B cell (primary cell): ENCODE results near the gene C20orf202. TPM values are rescaled to one million over a fixed set of nuclear protein-coding genes. Genes with fewer than 3 reads are reported as not detected.

Source experiments
- ATAC-seq: fragments of 200-7000 bp; cut with Tn5 transposase; one replicate; pipeline ENCODE4 v1.10.0; 2021; ENCODE audit warnings: low read depth, mild to moderate bottlenecking, moderate number of reproducible peaks, moderate library complexity
- CTCF ChIA-PET: fragments of 350-600 bp; sonication (Branson Sonifier 250); formaldehyde crosslinking; loops from one replicate; lab custom pipeline; 2021; ENCODE audit warnings: antibody characterized with exemption, inconsistent platforms; lab: Charles Lee
- POLR2A ChIA-PET: fragments of 350-600 bp; sonication (Branson Sonifier 250); formaldehyde crosslinking; loops from one replicate; lab custom pipeline; 2021; ENCODE audit warnings: antibody characterized with exemption; lab: Charles Lee
- DNase-seq: peaks from one replicate; pipeline ENCODE4 v3.0.0; 2013
- H2AFZ ChIP-seq: 2 replicates; pipeline ENCODE4 v1.6.1; 2012; ENCODE audit warnings: mild to moderate bottlenecking, low read depth, low read length; ENCODE audit not compliant: insufficient read depth, poor library complexity, severe bottlenecking
- H3K27ac ChIP-seq, 2 donors: 1 replicate in 1 of 2; 2 replicates in 1 of 2; pipeline ENCODE4 v1.5.1; 2012 to 2013; ENCODE audit warnings: low read length in 2 of 2, mild to moderate bottlenecking in 2 of 2, moderate library complexity in 1 of 2
- H3K27me3 ChIP-seq, 4 experiments: fragments of 200-600 bp in 1 of 4; sonication (generic) in 1 of 4; replicated peaks in 1 of 4; 1 replicate in 2 of 4; 2 replicates in 2 of 4; pipeline versions ENCODE4 v1.6.1 to v1.7.0; 2013 to 2016; ENCODE audit warnings: low read length in 3 of 4, mild to moderate bottlenecking in 2 of 4, mixed read lengths in 1 of 4, moderate library complexity in 1 of 4; ENCODE audit not compliant: insufficient read depth in 4 of 4, control insufficient read depth in 3 of 4; ENCODE audit errors: control extremely low read depth in 1 of 4
- H3K36me3 ChIP-seq, 2 experiments: replicated peaks in 1 of 2; 1 replicate in 1 of 2; 2 replicates in 1 of 2; pipeline versions ENCODE4 v1.6.1 to v1.7.1; 2013; ENCODE audit warnings: low read length in 1 of 2; ENCODE audit not compliant: insufficient read depth in 2 of 2, control insufficient read depth in 1 of 2; ENCODE audit errors: control extremely low read depth in 1 of 2, extremely low read depth in 1 of 2
- H3K4me1 ChIP-seq, 2 donors: fragments of 200-600 bp in 1 of 2; sonication (generic) in 1 of 2; 1 replicate in 1 of 2; 2 replicates in 1 of 2; pipeline versions ENCODE4 v1.5.1 to v1.6.1; 2013 to 2017; ENCODE audit warnings: low read length in 2 of 2; ENCODE audit not compliant: control insufficient read depth in 2 of 2, insufficient read depth in 2 of 2
- H3K4me2 ChIP-seq: replicated peaks from 2 replicates; pipeline ENCODE3; 2012; ENCODE audit warnings: mild to moderate bottlenecking, low read depth, low read length; ENCODE audit not compliant: poor library complexity, severe bottlenecking
- H3K4me3 ChIP-seq, 5 experiments: fragments of 200-600 bp in 1 of 5; sonication (generic) in 1 of 5; 1 replicate in 3 of 5; 2 replicates in 2 of 5; pipeline versions ENCODE4 v1.5.1 to v1.7.0; 2011 to 2016; ENCODE audit warnings: low read length in 4 of 5, mild to moderate bottlenecking in 4 of 5, low read depth in 2 of 5, control low read depth in 1 of 5, moderate library complexity in 1 of 5; ENCODE audit not compliant: insufficient read depth in 1 of 5; ENCODE audit errors: control extremely low read depth in 1 of 5, extremely low read depth in 1 of 5
- H3K79me2 ChIP-seq: fragments of 200-600 bp; sonication (generic); one replicate; pipeline ENCODE4 v1.6.0; 2016; ENCODE audit warnings: low read length; ENCODE audit not compliant: control insufficient read depth, insufficient read depth
- H3K9ac ChIP-seq: fragments of 200-600 bp; sonication (generic); 2 replicates; pipeline ENCODE4 v1.6.1; 2017; ENCODE audit warnings: mild to moderate bottlenecking, low read length, moderate library complexity
- H3K9me3 ChIP-seq, 3 donors: one replicate each; pipeline versions ENCODE4 v1.6.1 to v1.7.1; 2013; ENCODE audit warnings: low read length in 2 of 3; ENCODE audit not compliant: control insufficient read depth in 2 of 3, insufficient read depth in 1 of 3; ENCODE audit errors: control extremely low read depth in 1 of 3
- H4K20me1 ChIP-seq: 2 replicates; pipeline ENCODE4 v1.6.0; 2012; ENCODE audit warnings: mild to moderate bottlenecking, low read length; ENCODE audit not compliant: insufficient read depth, control insufficient read depth, poor library complexity, severe bottlenecking
- H3K27ac Mint-ChIP-seq: one replicate; pipeline ENCODE4 v1.8.0; 2021; ENCODE audit warnings: mixed read lengths
- H3K27me3 Mint-ChIP-seq: one replicate; pipeline ENCODE4 v1.8.0; 2021; ENCODE audit warnings: mixed read lengths
- H3K4me1 Mint-ChIP-seq: one replicate; pipeline ENCODE4 v1.8.0; 2021; ENCODE audit warnings: mixed read lengths
- H3K4me3 Mint-ChIP-seq: one replicate; pipeline ENCODE4 v1.8.0; 2021; ENCODE audit warnings: mixed read lengths
- H3K9me3 Mint-ChIP-seq: one replicate; pipeline ENCODE4 v1.8.0; 2022; ENCODE audit warnings: mixed read lengths; ENCODE audit not compliant: insufficient read depth
- CTCF ChIP-seq: fragments of 200-600 bp; IDR thresholded peaks from one replicate; pipeline ENCODE4 v1.8.0; 2022; ENCODE audit warnings: antibody characterized with exemption, mild to moderate bottlenecking
- EZH2 ChIP-seq: IDR thresholded peaks from 2 replicates; pipeline ENCODE4 v1.6.1; 2012; ENCODE audit warnings: borderline replicate concordance, low read depth, mild to moderate bottlenecking, moderate library complexity, low read length; ENCODE audit not compliant: insufficient read depth, poor library complexity, severe bottlenecking
- WGBS: methylation state at CpG from one replicate; pipeline ENCODE4 v1.1.5; 2013; ENCODE audit warnings: missing lambda C conversion rate; ENCODE audit not compliant: insufficient coverage; 5-methylcytosine and 5-hydroxymethylcytosine counted together
- intact Hi-C: fragments of 100-400 bp; cut with micrococcal nuclease; formaldehyde crosslinking; loops from one replicate; pipeline ENCODE4 v1.10.0; 2022
- polyA plus RNA-seq: library from polyadenylated mRNA; depleted of rRNA; stranded (reverse); fragments of >200 nt; gene quantifications from 2 replicates; pipeline ENCODE4 v1.2.3, GENCODE V29; 2012
- total RNA-seq, 2 donors: library from RNA; stranded (reverse); fragments of 120-200 nt in 1 of 2; gene quantifications; 1 replicate in 1 of 2; 2 replicates in 1 of 2; pipeline versions ENCODE4 v1.2.3 to v1.2.4, GENCODE V29; 2013 to 2022

The C20orf202 gene
- total and polyA plus RNA-seq, 2 donors (not counting 1 experiment from before 2014, with no cell fraction given): 0.07 TPM; not detected in 1

- no peaks in the 10 kb centered on the region for H3K4me1 Mint-ChIP-seq
- H4K20me1 ChIP-seq: no peaks in the 10 kb centered on the region
- H3K4me3 ChIP-seq: no peak overlapping the region
- H3K27me3 Mint-ChIP-seq: peaks cover 19% of the 10 kb centered on the region
- WGBS: 92% methylated on average over 17 of the region's 19 CpGs
- H3K9me3 ChIP-seq: no peaks in the 10 kb centered on the region
- DNase-seq (no peak), ATAC-seq (no peak)
- H3K27ac Mint-ChIP-seq: no peak overlapping the region
- ChIA-PET CTCF (no interaction called here), POLR2A (no interaction called here)
- H3K4me1 ChIP-seq: no peaks in the 10 kb centered on the region
- no peaks in the 10 kb centered on the region for H3K79me2 ChIP-seq
- no peak overlapping the region for H3K4me3 Mint-ChIP-seq
- TF ChIP-seq EZH2 (no peak), CTCF (no peak)
- no peak overlapping the region for H3K9ac ChIP-seq
- no peak overlapping the region for H2AFZ ChIP-seq
- no peak overlapping the region for H3K4me2 ChIP-seq
- intact Hi-C loops: no loop called here
- no peak overlapping the region for H3K27ac ChIP-seq
- H3K36me3 ChIP-seq: no peaks in the 10 kb centered on the region
- peaks cover 0 to 5% (median 4%) of the 10 kb centered on the region in 4 experiments for H3K27me3 ChIP-seq
- no peaks in the 10 kb centered on the region for H3K9me3 Mint-ChIP-seq
These were observed 3.3 kb downstream of the C20orf202 start for GRCh38 chr20:1206366-1207148.

GRCh38 chr20:1207293-1207878 lies 4.1 kb downstream of the C20orf202 start:
- H3K27ac Mint-ChIP-seq: no peak overlapping the region
- no peak overlapping the region for H3K4me3 Mint-ChIP-seq
- intact Hi-C loops: no loop called here
- H3K9ac ChIP-seq: no peak overlapping the region
- no peaks in the 10 kb centered on the region for H3K4me1 Mint-ChIP-seq
- peaks cover 28% of the 10 kb centered on the region for H3K27me3 Mint-ChIP-seq
- no peak overlapping the region for H2AFZ ChIP-seq
- no peaks in the 10 kb centered on the region for H3K79me2 ChIP-seq
- no peaks in the 10 kb centered on the region for H3K4me1 ChIP-seq
- peaks cover 0 to 9% (median 7%) of the 10 kb centered on the region in 4 experiments for H3K27me3 ChIP-seq
- DNase-seq: no peak
- no peak for ATAC-seq
- H3K27ac ChIP-seq: no peak overlapping the region
- TF ChIP-seq EZH2: no peak
- no peak overlapping the region for H3K4me3 ChIP-seq
- no peaks in the 10 kb centered on the region for H3K9me3 Mint-ChIP-seq
- H3K36me3 ChIP-seq: no peaks in the 10 kb centered on the region
- POLR2A ChIA-PET: no interaction called here
- H3K9me3 ChIP-seq: no peaks in the 10 kb centered on the region
- no peaks in the 10 kb centered on the region for H4K20me1 ChIP-seq
- H3K4me2 ChIP-seq: no peak overlapping the region
- 100% methylated on average over 2 of the region's 3 CpGs for WGBS
- CTCF ChIA-PET: no interaction called here
